Activated T-cell treated with anti-CD3 and anti-CD28 coated beads, Interleukin-2, amount 50 U/mL, for 1 hour (primary cell): ENCODE measurements around the gene COBL.
"Not testable (repeated sequence)": the region's sequence is repeated elsewhere in the genome, so short reads cannot be mapped to it uniquely, and the experiment has no call there.

Experiments
- DNase-seq: peaks from one replicate; pipeline ENCODE4 v3.0.0-alpha.2; 2020

COBL gene

DNA sequence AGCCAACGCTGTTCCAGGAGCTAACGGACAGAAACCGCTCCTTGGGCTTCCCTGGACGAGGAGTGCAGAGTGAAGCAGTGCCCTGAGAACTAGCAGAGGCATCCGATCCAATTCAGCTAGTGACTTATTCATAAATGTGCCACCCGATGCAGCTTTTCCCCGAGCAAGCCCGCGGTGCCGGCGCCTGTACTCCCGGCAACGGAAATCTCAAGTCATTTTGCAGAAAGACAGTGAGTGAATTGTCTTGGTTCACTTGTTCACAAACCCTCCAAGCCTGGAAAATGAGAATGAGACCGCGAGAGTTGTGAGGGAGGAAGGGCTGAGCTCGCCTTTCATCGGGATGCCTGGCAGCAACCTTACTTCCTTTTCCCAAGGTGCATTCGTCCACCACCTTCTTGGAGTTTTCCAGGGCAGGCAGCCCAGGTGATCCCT is 87.5 kb downstream of the COBL start:
- no peak for DNase-seq

DNA sequence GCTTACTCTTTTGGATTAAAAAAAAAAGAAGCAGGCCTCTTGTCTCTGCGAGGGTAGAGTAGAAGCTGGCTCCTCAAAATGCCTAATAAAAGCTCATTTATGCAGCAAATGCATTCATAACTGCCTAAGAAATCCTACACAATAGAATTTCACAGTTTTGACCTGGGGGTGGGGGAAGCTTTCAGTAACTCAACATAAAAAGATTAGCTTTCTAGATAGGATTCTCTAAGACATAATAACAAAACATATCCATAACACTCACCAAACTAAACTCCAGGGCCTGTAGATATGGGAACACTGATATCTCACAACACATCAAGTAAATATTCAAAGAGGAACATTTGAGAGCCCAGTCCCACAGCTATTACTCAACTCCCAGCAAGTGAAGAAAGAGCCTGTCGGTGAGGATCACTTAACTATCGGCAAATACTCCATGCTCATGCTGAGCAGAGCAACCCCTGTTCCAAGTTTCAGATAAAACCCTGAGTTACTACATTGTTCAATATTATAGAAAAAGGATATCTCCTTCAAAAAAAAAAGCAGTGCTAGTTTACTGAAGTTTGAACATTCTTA is 88.1 kb downstream of the COBL start:
- DNase-seq, result no peak

DNA sequence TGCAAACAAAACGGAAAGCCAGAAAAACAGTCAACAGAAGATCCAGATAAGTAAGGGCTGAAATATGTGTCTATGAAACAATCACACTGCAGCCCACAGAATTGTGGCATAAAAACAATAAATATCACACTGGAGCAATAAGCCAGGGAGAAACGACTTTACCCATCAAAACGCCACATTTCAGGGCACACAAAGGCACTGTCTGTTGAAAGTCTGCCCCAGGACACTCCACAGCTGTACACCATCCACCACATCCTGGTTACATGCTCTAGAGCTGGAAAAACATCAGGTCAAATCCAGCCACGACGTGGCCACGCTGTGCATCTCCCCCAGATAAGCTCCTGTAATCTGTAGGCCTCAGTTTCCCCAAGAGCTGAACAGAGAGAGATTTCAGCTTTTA is 88.7 kb downstream of the COBL start:
- no peak for DNase-seq

DNA sequence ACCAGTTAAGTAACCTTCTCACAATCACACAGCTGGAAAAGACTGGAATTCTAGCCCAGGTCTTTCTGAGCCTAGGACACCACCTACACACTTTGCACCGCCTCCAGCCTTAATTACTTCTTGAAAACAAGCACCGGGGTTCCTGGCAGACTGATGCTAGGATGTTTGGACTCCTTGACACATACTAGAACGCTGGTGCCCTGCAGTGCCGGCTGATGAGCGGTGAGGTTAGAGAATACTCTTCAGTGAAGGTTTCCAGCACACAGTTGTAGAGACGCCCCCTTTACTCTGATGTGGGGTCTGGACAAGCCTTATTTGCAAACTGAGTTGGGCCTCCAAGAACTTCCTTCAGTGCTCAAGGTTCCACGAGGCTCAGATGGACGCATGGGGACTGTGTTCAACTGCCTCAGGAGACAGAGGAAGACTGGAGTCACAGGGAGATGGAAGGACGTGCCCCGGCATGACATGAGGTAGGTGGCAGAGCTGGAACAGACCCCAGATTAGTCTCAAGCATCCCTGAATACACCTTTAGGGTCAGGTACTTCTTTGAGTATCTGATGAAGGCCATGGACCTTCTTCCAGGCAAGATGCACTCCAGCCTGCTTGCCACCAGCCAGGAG is 89.6 kb downstream of the COBL start:
- DNase-seq, result no peak

DNA sequence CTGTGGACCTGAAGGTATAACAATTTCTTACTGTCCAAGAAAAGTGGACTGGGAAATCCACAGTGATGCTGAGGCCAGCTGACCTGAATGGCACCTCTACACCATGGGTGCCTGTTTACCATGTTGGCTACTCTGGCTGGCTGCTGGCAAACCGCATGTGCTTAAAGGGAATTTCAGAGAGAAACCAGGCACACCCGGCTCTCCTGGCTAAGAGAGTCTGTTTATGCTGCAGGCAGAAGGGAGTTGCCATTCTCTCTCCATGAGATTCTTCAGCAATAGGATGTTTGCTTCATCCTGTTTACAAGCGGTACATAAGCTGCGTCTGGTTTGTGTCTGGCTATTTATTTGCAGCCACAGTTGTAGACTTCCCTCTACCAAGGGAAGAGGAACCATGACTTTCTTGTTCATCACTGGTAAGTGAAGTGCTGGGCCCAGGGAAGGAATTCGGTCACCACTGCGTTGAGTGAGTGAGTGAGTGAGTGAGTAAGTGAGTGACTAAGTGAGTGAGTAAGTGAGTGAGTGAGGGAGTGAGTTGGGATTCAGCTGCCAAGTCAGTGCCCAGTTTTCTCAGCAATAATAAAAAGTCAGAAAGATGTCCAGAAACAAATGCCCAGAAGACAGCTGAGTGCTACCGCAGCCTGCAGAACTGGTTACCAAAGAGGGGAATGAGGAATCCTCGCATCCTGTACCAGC is 90.4 kb downstream of the COBL start:
- DNase-seq, result no peak

DNA sequence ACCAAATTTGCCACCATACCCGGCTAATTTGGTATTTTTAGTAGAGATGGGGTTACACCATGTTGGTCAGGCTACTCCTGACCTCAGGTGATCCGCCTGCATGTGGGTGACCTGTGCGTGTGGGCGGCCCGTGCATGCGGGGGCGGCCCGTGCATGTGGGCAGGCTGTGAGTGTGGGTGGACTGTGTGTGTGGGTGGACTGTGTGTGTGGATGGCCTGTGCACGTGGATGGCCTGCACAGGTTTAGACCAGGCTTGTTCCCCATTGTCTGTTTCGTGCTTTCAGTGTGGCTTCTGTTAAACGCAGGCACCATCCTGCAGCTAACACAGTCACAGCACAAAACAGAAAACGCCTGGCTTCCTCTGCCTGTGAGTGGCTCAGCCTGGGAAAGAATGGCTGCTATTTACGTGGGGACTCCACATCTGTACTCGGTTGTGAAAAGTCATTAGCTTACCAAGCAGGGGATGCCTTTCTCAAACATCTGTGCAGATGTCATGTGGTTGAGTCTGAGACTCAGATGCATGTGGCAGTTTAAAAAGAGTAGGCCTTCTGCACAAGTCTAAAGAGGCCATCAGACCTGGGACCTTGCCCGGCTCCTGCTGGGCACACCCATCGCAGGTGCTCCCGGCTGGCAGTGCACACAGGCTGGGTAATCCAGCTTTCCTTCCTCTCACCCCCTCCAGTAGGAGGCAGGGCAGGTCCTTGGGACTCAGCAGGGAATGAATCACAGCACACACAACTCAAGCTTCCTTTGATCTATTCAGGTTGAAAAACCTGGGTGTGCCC is 91.6 kb downstream of the COBL start:
- DNase-seq, result no peak

DNA sequence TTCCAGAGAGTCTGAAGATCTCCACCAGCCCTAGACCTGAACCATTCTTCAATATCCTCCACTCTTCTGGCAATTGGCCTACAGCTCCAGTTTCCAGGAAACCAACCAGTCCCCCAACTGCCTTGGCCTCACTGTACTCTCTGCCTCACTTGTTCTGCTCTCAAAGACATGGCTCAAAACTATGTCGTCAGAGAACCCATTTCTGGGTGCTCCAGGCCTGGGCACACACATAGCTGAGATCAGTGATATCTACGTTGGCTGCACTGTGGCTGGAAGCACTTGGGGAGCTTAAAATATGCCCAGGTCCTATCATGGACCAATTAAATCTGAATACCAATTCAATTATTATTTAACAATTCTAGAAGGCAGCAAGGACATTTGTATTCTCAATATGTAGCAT is 93.1 kb downstream of the COBL start:
- DNase-seq, result no peak

DNA sequence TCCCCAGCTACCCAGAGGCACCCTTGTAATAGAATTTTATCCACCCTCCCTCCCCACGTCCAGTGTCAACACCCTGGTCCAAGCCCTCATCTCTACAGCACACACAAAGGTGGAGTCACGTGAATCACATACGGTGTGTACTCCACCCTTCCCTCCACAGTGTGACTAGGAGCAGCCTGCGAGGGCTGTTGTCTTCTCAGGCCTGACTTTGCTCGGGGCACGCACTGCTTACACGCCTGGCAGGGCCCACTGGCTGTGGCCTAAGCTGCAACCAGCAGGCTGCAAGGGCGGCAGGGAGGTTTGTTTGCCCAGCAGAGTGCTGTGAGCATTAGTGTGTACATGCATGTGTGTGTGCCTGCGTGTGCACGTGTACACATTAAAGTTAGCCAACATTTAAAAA is 93.7 kb downstream of the COBL start:
- no peak for DNase-seq

DNA sequence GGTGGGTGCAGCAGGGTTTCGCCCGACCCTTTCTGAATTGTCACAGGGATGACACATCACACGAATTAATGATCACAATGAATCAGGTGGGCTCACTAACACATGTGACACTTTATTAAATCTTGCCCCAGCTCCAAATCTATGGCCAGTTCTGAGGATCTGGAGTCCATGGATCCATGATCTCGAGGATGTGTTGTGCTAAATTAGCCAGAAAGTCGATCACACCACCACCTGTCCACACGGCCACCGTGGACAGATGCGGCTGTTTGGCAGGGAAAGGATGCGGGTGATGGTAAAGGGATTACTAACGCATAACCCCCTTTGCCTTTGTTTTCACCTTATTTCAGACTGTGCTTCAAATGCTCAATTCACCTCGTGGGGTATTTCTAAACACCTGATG is 96.4 kb downstream of the COBL start:
- no peak for DNase-seq

DNA sequence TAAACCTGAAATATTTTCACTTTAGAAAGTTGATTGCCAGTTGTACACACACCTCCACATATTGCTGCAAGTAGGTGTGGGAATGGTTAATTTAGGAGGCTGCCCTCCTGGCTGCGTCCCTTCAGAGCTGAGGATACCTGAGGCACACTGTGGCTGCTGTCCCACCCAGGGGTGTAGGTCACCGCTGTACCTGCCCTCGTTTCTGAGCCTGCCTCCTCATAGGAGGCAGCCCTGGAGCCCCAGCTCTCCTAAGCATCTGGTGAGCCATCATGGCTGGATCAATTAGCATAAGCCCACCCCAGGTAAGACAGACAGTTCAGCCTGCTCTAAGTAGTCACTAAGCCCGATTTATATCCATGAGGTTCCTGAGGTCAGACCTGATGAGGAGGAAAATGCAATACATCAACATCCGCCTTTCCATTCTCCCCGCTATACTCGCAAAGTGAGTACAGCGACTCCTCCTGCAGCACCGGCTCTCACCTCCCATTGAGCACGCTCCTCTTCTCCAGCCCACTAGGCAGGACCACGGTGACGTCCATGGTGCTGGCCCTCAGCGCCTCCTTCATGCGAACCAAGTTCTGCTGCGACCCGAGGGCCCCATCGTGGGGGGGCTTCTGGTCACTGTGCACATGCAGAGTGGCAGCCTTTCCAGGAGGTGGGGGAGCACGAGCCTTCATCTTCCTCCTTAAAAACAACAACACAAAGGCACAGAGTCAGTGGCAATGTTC is 97.2 kb downstream of the COBL start:
- no peak for DNase-seq

DNA sequence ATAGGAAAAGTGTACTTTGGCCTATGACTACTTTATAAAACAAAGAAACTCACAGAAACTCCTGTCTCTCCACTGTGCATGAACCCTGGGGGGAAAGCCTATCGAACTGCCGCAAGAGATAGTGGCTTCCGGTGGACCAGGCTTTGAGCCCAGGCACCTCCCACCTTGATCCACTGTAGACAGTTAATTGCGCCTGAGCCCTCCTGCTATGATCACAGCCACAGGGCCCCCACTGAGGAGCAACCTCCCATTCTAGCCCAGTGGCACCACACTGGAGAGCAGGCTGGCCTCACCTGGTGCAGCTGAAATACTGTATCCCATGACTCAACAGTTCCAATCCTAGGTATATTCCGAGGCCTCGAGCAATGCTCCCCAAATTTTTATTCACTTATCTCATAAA is 98.8 kb downstream of the COBL start:
- no peak for DNase-seq

DNA sequence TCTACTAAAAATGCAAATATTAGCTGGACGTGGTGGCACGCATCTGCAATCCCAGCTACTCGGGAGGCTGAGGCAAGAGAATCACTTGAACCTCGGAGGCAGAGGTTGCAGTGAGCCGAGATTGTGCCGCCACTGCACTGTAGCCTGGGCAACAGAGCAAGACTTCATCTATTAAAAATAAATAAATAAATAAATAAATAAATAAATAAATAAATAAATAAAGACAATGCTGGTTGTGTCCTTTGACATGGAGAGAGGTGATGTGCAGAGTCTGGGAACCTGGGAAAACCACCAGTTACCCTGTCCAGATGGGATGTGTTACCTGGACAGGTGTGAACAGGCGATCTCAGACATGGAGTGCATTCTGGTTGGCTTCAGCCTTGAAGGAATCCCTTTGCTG is 102.5 kb downstream of the COBL start:
- DNase-seq, result no peak

DNA sequence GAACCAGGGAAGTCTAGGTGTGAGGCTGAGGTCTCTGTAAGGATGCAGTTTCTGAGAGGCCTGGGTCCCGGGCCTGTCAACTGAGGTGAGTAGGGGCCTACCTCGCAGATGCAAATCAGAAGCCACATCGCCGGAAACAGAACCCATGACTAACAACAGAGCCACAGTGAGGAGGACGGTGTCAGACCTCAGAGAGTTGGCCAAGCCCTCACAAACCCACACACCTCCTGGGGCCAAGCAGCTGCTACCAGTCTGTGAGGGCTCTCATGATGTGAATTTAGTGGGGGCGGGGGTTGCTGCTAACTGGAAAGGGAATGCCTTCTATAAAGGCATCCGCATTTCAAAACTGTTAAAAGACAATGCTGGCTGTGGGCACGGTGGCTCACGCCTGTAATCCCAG is 103.0 kb downstream of the COBL start:
- no peak for DNase-seq

DNA sequence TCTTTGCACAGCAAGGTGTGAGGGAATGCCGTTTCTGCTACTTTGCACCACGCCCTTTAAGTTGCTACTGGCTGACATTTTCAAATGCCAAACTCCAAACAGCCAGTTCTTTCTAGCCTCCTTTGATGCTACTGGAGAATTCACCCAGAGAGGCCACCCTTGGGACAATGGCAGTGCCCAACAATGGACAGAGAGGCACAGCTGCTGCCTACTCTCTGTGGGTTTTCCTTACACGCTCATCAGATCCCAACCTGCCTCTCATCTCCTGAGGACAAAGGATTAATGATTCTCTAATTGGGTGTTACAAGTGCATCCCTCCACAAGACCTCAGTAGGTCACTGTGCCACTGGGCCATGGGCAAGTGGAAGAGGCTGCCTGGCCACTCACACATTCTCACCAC is 105.8 kb downstream of the COBL start:
- DNase-seq, result no peak

DNA sequence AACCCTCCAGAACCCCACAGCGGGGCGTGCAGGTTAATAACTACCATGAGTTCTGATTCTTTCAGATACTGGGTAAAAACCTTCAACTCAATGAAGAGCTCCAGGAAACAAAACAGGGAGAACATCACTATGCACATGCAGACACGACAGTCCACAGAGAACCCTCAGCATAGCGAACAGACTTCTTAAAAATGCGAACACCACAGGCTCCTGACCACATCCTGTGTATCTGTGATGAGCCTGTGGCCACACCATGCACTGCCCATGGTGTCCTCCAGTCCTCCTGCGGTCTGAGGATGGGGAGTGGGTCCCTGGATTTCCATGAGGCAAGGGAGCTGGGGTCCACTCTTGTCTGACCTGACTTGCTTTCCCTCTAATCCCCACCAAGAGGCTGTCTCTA is 107.2 kb downstream of the COBL start:
- no peak for DNase-seq

DNA sequence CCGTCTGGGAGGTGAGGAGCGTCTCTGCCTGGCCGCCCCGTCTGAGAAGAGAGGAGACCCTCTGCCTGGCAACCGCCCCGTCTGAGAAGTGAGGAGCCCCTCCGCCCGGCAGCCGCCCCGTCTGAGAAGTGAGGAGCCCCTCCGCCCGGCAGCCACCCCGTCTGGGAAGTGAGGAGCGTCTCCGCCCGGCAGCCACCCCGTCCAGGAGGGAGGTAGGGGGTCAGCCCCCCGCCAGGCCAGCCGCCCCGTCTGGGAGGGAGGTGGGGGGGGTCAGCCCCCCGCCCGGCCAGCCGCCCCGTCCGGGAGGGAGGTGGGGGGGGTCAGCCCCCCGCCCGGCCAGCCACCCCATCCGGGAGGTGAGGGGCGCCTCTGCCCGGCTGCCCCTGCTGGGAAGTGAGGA is 108.5 kb downstream of the COBL start:
- DNase-seq, result not testable (repeated sequence)

DNA sequence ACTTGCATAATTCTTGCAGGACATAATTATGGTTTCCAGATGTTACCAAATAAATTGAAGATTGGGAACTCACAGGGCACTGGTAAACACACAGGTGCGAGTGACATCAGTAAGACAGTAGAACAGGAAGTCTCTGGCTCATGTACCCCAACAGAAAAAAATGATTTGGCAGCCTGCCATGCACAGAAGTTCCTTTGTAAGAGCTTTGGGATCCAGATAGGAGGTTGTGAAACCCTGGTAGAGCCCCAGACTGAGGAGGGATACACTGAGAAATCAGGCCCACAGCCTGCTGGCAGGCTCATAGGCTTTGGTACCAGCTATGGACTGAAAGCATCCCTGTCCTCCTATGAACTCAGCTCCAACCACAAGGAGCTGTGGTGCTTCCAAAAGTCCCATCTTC is 118.0 kb downstream of the COBL start:
- no peak for DNase-seq

DNA sequence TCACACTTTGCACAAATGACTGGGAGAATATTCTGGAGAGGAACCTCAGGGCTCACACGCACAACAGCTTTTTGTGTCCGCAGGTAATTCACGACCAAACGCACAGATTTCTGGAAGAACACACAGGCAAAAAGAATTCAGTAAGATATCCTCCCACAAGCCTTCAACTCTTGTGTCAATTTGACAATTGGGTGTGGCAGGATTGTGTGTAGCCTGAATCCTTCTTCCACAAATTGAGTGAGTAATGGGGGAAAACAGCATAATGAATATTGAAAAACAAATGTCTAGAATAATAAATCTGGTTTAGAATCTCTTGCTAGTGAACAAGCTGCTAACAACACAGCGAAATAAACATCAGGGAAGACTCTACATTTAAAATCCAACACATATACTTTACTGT is 125.6 kb downstream of the COBL start:
- DNase-seq, result no peak

DNA sequence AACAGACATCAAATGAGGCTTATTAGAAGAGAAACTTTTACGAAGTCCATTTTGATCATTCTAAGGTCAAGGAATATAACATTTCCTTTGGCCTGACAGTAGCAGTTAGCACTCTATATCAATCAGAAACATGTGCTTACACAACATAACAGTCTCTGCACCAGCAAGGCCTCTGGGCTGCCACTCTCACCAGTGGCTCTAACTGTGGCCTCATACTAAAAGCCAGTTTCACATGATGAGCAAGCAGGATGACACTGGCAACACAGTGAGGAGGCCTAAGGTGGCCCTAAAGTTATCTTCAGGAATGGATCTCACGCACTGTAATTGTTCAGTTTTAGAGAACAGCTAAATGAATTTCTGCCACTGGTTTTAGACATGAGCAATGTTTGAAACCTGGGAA is 126.8 kb downstream of the COBL start:
- no peak for DNase-seq

DNA sequence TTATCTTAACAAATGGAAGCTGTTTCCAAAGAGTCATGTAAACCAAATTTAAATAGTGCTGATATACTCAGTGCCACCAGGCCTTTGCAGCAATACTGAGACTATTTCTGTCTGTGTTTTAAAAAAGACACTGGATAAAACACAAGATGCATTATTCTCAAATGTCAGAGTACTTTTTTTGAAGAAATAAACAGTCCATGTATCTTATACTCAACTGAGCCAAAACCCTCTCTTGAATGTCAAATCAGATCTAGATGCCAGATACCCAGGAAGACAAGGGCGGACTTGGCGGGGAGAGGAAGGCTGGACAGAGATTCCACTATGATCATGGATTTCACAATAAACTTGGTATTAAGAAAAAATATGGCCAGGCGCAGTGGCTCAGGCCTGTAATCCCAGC is 127.6 kb downstream of the COBL start:
- no peak for DNase-seq

DNA sequence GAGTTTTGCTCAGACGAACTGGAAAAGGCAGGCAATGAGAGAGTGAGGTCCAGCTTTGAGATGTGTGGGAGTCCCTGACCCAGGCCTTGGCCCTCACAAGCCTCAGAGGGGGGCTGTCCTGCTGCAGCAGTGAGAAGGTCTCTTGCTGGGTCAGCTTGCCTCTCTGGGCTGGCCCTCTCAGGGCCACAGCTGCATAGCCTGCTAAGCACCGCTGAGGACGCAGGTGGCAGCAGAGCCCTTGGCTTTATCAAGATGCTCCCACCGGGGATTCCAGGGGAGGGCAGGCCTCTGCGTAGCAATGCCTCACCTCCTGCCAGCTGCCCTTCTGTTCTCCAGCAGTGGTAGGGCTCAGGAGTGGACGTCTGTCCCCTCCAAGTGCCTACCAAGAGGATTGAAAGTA is 128.7 kb downstream of the COBL start:
- DNase-seq, result no peak

DNA sequence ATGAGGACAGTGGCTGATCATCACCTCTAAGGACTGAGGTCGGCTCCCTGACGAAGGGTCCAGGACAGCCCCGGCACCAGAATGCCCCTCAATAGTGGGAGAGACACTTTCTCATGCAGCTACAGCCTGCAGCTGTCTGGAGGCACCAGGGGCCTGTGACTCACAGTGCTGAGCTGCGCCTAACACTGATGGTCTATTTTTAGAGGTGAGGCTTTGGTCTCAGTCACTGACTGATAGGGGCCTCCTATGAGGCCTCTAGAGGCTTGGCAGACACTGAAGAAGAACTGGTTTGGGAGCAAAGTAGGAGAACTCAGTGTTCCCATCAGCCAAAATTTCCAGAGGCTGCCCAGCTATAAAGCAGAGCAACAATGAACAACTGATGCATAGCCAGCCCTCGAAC is 130.1 kb downstream of the COBL start:
- no peak for DNase-seq

DNA sequence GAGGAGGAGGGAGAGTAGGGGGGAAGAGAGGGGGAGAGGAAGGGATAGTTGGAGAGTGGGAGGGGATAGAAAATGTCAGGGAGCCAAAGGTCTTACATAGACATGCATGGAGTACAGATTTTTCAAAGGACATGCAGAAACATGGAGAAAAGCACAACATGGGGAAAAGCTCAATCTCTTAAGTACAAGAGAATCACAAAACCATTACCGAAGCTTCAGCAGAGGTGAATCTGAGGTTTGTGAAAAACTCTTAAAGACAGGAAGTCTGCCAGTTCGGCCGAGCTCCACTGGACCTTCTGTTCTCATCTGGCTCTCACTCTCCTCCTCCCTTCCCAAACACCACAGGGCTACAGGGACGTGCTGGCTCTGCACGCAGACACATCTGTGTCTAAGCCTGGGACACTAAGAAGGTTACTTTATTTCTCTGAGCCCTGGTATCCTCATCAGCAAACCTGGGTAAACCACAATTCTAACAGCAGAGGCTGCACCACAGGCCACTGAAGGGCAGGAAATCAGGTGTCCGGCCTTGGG is 133.9 kb downstream of the COBL start:
- no peak for DNase-seq
